Fibroblast of skin of right biceps (primary cell): Measurements from ENCODE around the gene JPH4.

Source experiments
- DNase-seq: peaks from one replicate; pipeline ENCODE4 v3.0.0-alpha.2; 2013

Gene JPH4

DNA sequence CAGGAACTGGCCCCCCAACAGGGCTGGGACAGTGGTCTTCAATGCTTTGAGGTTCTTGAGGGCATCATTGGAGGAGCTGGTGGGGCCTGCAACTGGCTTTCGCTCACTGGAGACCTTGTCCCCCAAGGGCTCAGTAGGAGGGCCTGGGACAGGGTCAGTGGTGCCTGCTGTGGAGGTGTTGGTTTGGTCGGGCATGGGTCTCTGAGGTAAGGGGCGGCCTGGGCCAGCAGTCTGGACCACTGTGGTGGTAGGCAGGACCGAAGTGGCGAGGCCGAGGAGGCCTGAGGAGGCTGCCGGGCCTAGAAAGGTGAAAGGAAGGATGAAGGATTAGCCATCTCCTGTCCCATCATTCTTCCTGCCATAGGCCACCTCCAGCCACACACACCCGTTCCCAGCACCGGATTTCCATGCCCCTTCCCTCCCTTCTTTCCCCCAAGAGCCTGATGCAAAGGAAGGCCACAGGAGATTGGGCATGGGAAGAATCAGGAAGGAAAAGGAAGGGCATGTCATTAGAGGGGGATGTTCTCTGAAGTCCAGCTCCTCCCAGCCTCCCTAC lies 55.9 kb downstream of the JPH4 start:
- DNase-seq: no peak

GRCh38 chr14:23521785-23522640 lies 56.6 kb downstream of the JPH4 start:
- DNase-seq: no peak

- DNase-seq: no peak
Observed at GRCh38 chr14:23520899-23521533, 57.6 kb downstream of the JPH4 start.

DNA sequence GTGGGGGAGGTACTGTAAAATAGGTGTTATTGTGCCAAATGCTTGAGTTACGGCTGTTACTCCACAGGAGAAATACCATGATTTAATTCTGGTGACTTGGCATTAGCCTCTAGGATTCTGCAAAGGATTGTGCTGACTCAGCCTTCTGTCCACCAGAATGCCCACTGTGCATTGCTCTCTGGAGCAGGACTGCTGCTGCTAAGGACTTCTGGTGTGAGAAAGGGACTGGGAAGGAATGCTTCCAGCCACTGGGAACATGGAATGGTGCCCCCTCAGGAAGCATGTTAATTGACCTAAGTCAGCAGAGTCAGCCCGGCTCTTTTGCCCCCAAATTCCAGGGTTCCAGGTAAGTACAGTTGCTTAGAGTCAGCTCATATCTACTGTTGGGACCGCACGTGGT lies 59.9 kb downstream of the JPH4 start:
- no peak for DNase-seq
